Measurements from ENCODE around the gene USP19. TPM values are rescaled to one million over a fixed set of nuclear protein-coding genes. Genes with fewer than 3 reads are reported as not detected.
A peak's percentile ranks its signal among the peaks of the same experiment; 100 is the strongest.

USP19 gene
- total RNA-seq, 1 experiment from 2014 or later: 73.3 TPM

GRCh38 chr3:49131576-49131975 lies 11.0 kb upstream of the USP19 start:
- POLR2A ChIA-PET: interaction anchor here (1.5 kb wide), 1 partner anchor 38 kb away, joined by 6 read pairs; the partner anchor contains the start of gene QRICH1

More at GRCh38 chr3:49131576-49131975, 11.0 kb upstream of the USP19 start:
- ATAC-seq (no peak), DNase-seq (ENCODE audit: low spot score) (no peak)
- no peaks in the 10 kb centered on the region for H3K9me3 Mint-ChIP-seq
- peak overlapping the region; percentile 89 for H3K4me3 Mint-ChIP-seq
- H3K27me3 Mint-ChIP-seq (ENCODE audit: low read depth): no peaks in the 10 kb centered on the region; the same call in 1 of the 2 replicates
- peaks cover 12% of the 10 kb centered on the region for H3K4me1 Mint-ChIP-seq
- CTCF ChIA-PET: interaction anchor here (1.2 to 3.4 kb wide), 8 partner anchors 11 to 445 kb away, joined by 3 to 36 read pairs (median 7); partner anchors contain the start of genes KLHDC8B, NDUFAF3, QRICH1 and USP19
- peak overlapping the region; percentile 5; the same call in 1 of the 2 replicates for H3K27ac Mint-ChIP-seq
- H3K36me3 Mint-ChIP-seq: no peaks in the 10 kb centered on the region
- TF ChIP-seq ATF2 (CRISPR knock-in tag; IDR thresholded peaks at IDR 0.05; ENCODE audit: borderline replicate concordance, low read depth) (no peak), RELA (CRISPR knock-in tag; IDR thresholded peaks at IDR 0.05; ENCODE audit: borderline replicate concordance) (no peak), NFYB (CRISPR knock-in tag; conservative IDR thresholded peaks at IDR 0.05; ENCODE audit: low read depth) (no peak), NFE2L1 (CRISPR knock-in tag; IDR thresholded peaks at IDR 0.05) (no peak), SMAD3 (CRISPR knock-in tag; IDR thresholded peaks at IDR 0.05; ENCODE audit: borderline replicate concordance) (no peak), ZNF317 (CRISPR knock-in tag; IDR thresholded peaks at IDR 0.05; ENCODE audit: borderline replicate concordance, low read depth) (no peak), ETV6 (CRISPR knock-in tag; IDR thresholded peaks at IDR 0.05) (no peak), GABPB1 (CRISPR knock-in tag; IDR thresholded peaks at IDR 0.05) (no peak), ZNF138 (CRISPR knock-in tag; conservative IDR thresholded peaks at IDR 0.05) (no peak), E2F4 (CRISPR knock-in tag; IDR thresholded peaks at IDR 0.05; ENCODE audit: borderline replicate concordance, low read depth) (no peak), SMAD4 (CRISPR knock-in tag; IDR thresholded peaks at IDR 0.05) (no peak), CTCF (IDR thresholded peaks at IDR 0.05) (no peak), ZSCAN18 (CRISPR knock-in tag; IDR thresholded peaks at IDR 0.05) (no peak), FOXP4 (CRISPR knock-in tag; IDR thresholded peaks at IDR 0.05) (no peak), CREM (CRISPR knock-in tag; IDR thresholded peaks at IDR 0.05) (no peak)
- TF ChIP-seq, protein P1, sequence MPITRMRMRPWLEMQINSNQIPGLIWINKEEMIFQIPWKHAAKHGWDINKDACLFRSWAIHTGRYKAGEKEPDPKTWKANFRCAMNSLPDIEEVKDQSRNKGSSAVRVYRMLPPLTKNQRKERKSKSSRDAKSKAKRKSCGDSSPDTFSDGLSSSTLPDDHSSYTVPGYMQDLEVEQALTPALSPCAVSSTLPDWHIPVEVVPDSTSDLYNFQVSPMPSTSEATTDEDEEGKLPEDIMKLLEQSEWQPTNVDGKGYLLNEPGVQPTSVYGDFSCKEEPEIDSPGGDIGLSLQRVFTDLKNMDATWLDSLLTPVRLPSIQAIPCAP (CRISPR knock-in tag; IDR thresholded peaks at IDR 0.05): no peak
- TF ChIP-seq, protein P2, sequence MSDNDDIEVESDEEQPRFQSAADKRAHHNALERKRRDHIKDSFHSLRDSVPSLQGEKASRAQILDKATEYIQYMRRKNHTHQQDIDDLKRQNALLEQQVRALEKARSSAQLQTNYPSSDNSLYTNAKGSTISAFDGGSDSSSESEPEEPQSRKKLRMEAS (CRISPR knock-in tag; IDR thresholded peaks at IDR 0.05): no peak
- TF ChIP-seq, protein P3, sequence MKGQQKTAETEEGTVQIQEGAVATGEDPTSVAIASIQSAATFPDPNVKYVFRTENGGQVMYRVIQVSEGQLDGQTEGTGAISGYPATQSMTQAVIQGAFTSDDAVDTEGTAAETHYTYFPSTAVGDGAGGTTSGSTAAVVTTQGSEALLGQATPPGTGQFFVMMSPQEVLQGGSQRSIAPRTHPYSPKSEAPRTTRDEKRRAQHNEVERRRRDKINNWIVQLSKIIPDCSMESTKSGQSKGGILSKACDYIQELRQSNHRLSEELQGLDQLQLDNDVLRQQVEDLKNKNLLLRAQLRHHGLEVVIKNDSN (CRISPR knock-in tag; IDR thresholded peaks at IDR 0.05): no peak
